ENCODE results near the gene IPP. TPM values are rescaled to one million over a fixed set of nuclear protein-coding genes. Genes with fewer than 3 reads are reported as not detected.
A peak's percentile ranks its signal among the peaks of the same experiment; 100 is the strongest.

IPP gene
- polyA plus RNA-seq, 1 of the 3 experiments (the other 2 are of a cell fraction): 3.2 TPM

GRCh38 chr1:45686288-45687013 lies 64.0 kb downstream of the IPP start, which contains the start of gene GPBP1L1:
Gene GPBP1L1, minus strand, starts transcription at chr1:45686533. Its CDS starts 27,446 bp downstream, at chr1:45659087.
- no peaks in the 10 kb centered on the region for H3K27me3 ChIP-seq (ENCODE audit: insufficient read depth)
- peak within 1 kb of the TSS; percentile 92 for H3K9ac ChIP-seq
- TF ChIP-seq TAF1 (IDR thresholded peaks at IDR 0.05; ENCODE audit: borderline replicate concordance, low read depth, low read length): peak; percentile 72
- TF ChIP-seq USF2 (IDR thresholded peaks at IDR 0.05; ENCODE audit: borderline replicate concordance, low read depth, low read length): no peak
- TF ChIP-seq CTCF (IDR thresholded peaks at IDR 0.05): no peak
- no peak for TF ChIP-seq ELF1 (IDR thresholded peaks at IDR 0.05)
- TF ChIP-seq POLR2AphosphoS5 (IDR thresholded peaks at IDR 0.05; ENCODE audit: low read depth, low read length): peak; percentile 78; the same call in 1 of the 2 replicates
- TF ChIP-seq PBX3 (IDR thresholded peaks at IDR 0.05): no peak
- peak; percentile 96 for TF ChIP-seq NRF1 (IDR thresholded peaks at IDR 0.05; ENCODE audit: low read depth, low read length)
- TF ChIP-seq YY1 (IDR thresholded peaks at IDR 0.05; ENCODE audit: low read depth): peak; percentile 91
- 0 out of 2 replicates have a peak, but pooled peaks have one; percentile 13 for TF ChIP-seq SIN3A (IDR thresholded peaks at IDR 0.05; ENCODE audit: borderline replicate concordance, low read depth, low read length)
- TF ChIP-seq RCOR1 (IDR thresholded peaks at IDR 0.05; ENCODE audit: low read length): no peak
- TF ChIP-seq MAX (IDR thresholded peaks at IDR 0.05; ENCODE audit: low read depth): peak; percentile 48; the same call in 1 of the 2 replicates
- no peak for TF ChIP-seq RFX5 (IDR thresholded peaks at IDR 0.05; ENCODE audit: low read length)
- no peak for TF ChIP-seq USF1 (IDR thresholded peaks at IDR 0.05; ENCODE audit: borderline replicate concordance, low read depth)
- WGBS (ENCODE audit: low lambda C conversion rate): 0% methylated on average over 41 of the region's 52 CpGs
- H3F3A ChIP-seq (replicated peaks; ENCODE audit: insufficient read depth): peaks cover 7% of the 10 kb centered on the region
- peaks cover 14 to 20% of the 10 kb centered on the region in 2 experiments; a peak in 3 of 4 replicates for H3K4me1 ChIP-seq (ENCODE audit: control insufficient read depth in 1 of 2, insufficient read depth in 2 of 2, low read depth in 1 of 2, low read length in 1 of 2)
- peak; percentile 99 for DNase-seq
- no peaks in the 10 kb centered on the region for H3K9me3 ChIP-seq
- peak within 1 kb of the TSS; percentile 85 for H3K4me2 ChIP-seq
- ChIA-PET POLR2A (interaction anchor here (0.6 to 2.4 kb wide), 6 partner anchors 15 to 192 kb away, joined by 4 to 20 read pairs (median 4); partner anchors contain the start of genes AKR1A1 and NASP), CTCF (interaction anchor here (0.8 to 1.3 kb wide), 3 partner anchors 14 to 676 kb away, joined by 3 to 4 read pairs (median 4); no protein-coding TSS in a partner anchor)
- H4K20me1 ChIP-seq (ENCODE audit: insufficient read depth): peaks cover 32% of the 10 kb centered on the region
- peak within 1 kb of the TSS; percentile 80 for H2AFZ ChIP-seq (ENCODE audit: low read depth)
- H3K4me3 ChIP-seq (ENCODE audit: low read depth in 2 of 2, low read length in 1 of 2): peak within 1 kb of the TSS; percentile 92 to 95
- no peaks in the 10 kb centered on the region for H3K9me2 ChIP-seq
- peak within 1 kb of the TSS; percentile 93 to 97 for H3K27ac ChIP-seq (ENCODE audit: low read depth in 2 of 2, low read length in 1 of 2)
- H3K79me2 ChIP-seq (ENCODE audit: insufficient read depth): peaks cover 82% of the 10 kb centered on the region
- peaks cover 3 to 10% of the 10 kb centered on the region in 2 experiments for H3K36me3 ChIP-seq (replicated peaks in 1 of 2; ENCODE audit: control insufficient read depth in 1 of 2, insufficient read depth in 2 of 2, low read length in 1 of 2)
